Activated CD4-positive, alpha-beta T cell treated with anti-CD3 and anti-CD28 coated beads, Interleukin-10, Interleukin-2, amounts not matched to agents 100 ng/mL and 50 ng/mL, durations not matched to agents 16 hours and 8 hours (primary cell): ENCODE results near the gene TEP1.
A peak's percentile ranks its signal among the peaks of the same experiment; 100 is the strongest.

Experiments used
- DNase-seq: peaks from one replicate; pipeline ENCODE4 v3.0.0-alpha.2; 2020

The TEP1 gene

GRCh38 chr14:20334017-20334416 is 79.3 kb downstream of the TEP1 start:
- no peak for DNase-seq

GRCh38 chr14:20333494-20333841 is 79.8 kb downstream of the TEP1 start:
- no peak for DNase-seq

GRCh38 chr14:20332788-20333493 is 80.4 kb downstream of the TEP1 start, which contains the start of gene CCNB1IP1:
Gene CCNB1IP1, minus strand, starts transcription at chr14:20333279. Its CDS starts 16,756 bp downstream, at chr14:20316523.
- peak; percentile 91 for DNase-seq

- DNase-seq: no peak
These were observed 80.9 kb downstream of the TEP1 start for GRCh38 chr14:20332431-20332787.

- DNase-seq: peak; percentile 25
These were observed 82.2 kb downstream of the TEP1 start for GRCh38 chr14:20331053-20331613.

- no peak for DNase-seq
These were observed 83.9 kb downstream of the TEP1 start for GRCh38 chr14:20329355-20329754.

- no peak for DNase-seq
These were observed 84.6 kb downstream of the TEP1 start for GRCh38 chr14:20328705-20329104.

GRCh38 chr14:20327005-20327869 is 86.1 kb downstream of the TEP1 start:
- DNase-seq: peak; percentile 75

- no peak for DNase-seq
These were observed 95.6 kb downstream of the TEP1 start for GRCh38 chr14:20317720-20318119.
